ENCODE data around the gene SLC25A30. TPM values are rescaled to one million over a fixed set of nuclear protein-coding genes. Genes with fewer than 3 reads are reported as not detected.

SLC25A30 gene
- total RNA-seq, 4 donors from 2014 or later, result 7.4 to 16.3 (median 13.1) TPM

- Histone ChIP-seq H3K9me3 (no peaks in the 10 kb centered on the region), H3K36me3 (no peaks in the 10 kb centered on the region), H3K4me1 (no peaks in the 10 kb centered on the region), H3K27me3 (peaks cover 22% of the 10 kb centered on the region), H3K4me3 (no peak overlapping the region), H3K27ac (no peak overlapping the region)
- no peak for ATAC-seq
- TF ChIP-seq EP300 (IDR thresholded peaks at IDR 0.05) (no peak), POLR2A (IDR thresholded peaks at IDR 0.05) (no peak), POLR2AphosphoS5 (IDR thresholded peaks at IDR 0.05) (no peak), CTCF (IDR thresholded peaks at IDR 0.05) (no peak)
- 88 to 100% methylated on average over 1 to 2 of the region's 2 CpGs for WGBS, 2 donors (ENCODE audit: low coverage in 1 of 2)
Measured at GRCh38 chr13:45456196-45456972, 38.2 kb upstream of the SLC25A30 start.

- WGBS, 2 donors (ENCODE audit: low coverage in 1 of 2), result 62 to 75% methylated on average over 5 to 7 of the region's 7 CpGs
- no peaks in the 10 kb centered on the region for H3K4me1 ChIP-seq
- no peaks in the 10 kb centered on the region for H3K36me3 ChIP-seq
- H3K9me3 ChIP-seq, result no peaks in the 10 kb centered on the region
- H3K27ac ChIP-seq, result no peak overlapping the region
- no peak overlapping the region for H3K4me3 ChIP-seq
- peaks cover 14% of the 10 kb centered on the region for H3K27me3 ChIP-seq
- no peak for ATAC-seq
- TF ChIP-seq EP300 (IDR thresholded peaks at IDR 0.05) (no peak), POLR2A (IDR thresholded peaks at IDR 0.05) (no peak), CTCF (IDR thresholded peaks at IDR 0.05) (no peak), POLR2AphosphoS5 (IDR thresholded peaks at IDR 0.05) (no peak)
Measured at GRCh38 chr13:45454204-45454603, 36.0 kb upstream of the SLC25A30 start.

- TF ChIP-seq POLR2AphosphoS5 (IDR thresholded peaks at IDR 0.05) (no peak), POLR2A (IDR thresholded peaks at IDR 0.05) (no peak), EP300 (IDR thresholded peaks at IDR 0.05) (no peak), CTCF (IDR thresholded peaks at IDR 0.05) (no peak)
- H3K36me3 ChIP-seq, result no peaks in the 10 kb centered on the region
- H3K27me3 ChIP-seq, result peaks cover 3% of the 10 kb centered on the region
- H3K4me1 ChIP-seq, result no peaks in the 10 kb centered on the region
- H3K27ac ChIP-seq, result no peak overlapping the region
- WGBS, 2 donors (ENCODE audit: low coverage in 1 of 2), result 80% methylated on average over 2 to 3 of the region's 4 CpGs
- H3K9me3 ChIP-seq, result no peaks in the 10 kb centered on the region
- H3K4me3 ChIP-seq, result no peak overlapping the region
- ATAC-seq, result no peak
Measured at GRCh38 chr13:45451282-45451681, 33.1 kb upstream of the SLC25A30 start.

GRCh38 chr13:45448965-45449559 is 30.9 kb upstream of the SLC25A30 start:
- no CpG with 5 or more reads among the region's 1 CpG for WGBS, 2 donors (ENCODE audit: low coverage in 1 of 2)
- Histone ChIP-seq H3K4me3 (no peak overlapping the region), H3K4me1 (no peaks in the 10 kb centered on the region), H3K27ac (no peak overlapping the region), H3K9me3 (no peaks in the 10 kb centered on the region), H3K36me3 (no peaks in the 10 kb centered on the region), H3K27me3 (peaks cover 3% of the 10 kb centered on the region)
- no peak for ATAC-seq
- TF ChIP-seq CTCF (IDR thresholded peaks at IDR 0.05) (no peak), POLR2A (IDR thresholded peaks at IDR 0.05) (no peak), POLR2AphosphoS5 (IDR thresholded peaks at IDR 0.05) (no peak), EP300 (IDR thresholded peaks at IDR 0.05) (no peak)
